Measurements from ENCODE around the gene RGS10. TPM values are rescaled to one million over a fixed set of nuclear protein-coding genes. Genes with fewer than 3 reads are reported as not detected.

The RGS10 gene
- total and polyA plus RNA-seq, 10 of the 15 experiments (the other 5 are each of a cell fraction or from before 2014, with no cell fraction given): 72.8 to 193 (median 127) TPM

DNA sequence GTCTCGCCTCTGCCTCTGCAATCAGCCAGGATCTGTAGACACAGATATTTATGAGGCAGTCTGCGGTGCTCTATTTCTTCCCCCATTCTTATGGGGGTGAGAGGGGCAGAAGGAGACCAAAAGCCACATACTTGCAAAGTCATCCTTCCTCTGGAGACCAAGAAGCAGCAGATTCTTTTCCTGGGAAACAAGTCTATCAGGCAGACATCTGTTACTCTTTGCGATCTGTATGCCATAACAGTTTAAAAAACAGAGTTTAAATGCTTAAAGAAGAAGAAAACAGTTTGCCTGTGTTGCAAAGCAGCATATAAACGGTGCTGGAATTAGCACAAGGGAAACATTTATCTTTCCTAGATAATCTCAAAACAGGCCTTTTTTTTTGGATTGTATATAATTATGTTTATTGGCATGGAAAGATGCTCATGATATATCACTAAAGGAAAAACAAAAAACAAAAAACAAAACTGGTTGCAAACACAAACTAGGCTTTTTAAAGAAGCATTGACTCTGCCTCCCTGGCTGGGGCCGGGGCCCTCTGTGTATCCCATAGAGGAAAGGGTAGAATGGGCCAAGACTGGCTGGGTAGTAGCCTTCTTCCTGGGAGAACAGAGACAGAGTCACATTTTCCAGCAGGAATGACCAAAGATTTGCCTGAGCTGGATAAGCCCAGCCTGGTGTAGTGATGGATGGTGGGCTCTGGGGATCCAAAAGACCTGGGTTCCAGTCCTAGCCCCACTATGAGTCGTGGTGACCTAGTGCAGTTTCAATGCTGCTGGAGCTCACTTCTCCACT, 50.4 kb downstream of the RGS10 start:
- ATAC-seq: no peak
- DNase-seq (ENCODE audit: low read depth, low spot score): no peak
- ChIA-PET RAD21 (ENCODE audit: unreplicated experiment) (no interaction called here), CTCF (interaction anchor here (0.6 kb wide), 1 partner anchor 290 kb away, joined by 3 read pairs; no protein-coding TSS in a partner anchor), POLR2A (no interaction called here), SMC1A (ENCODE audit: uncharacterized antibody, unreplicated experiment) (interaction anchor here (0.6 kb wide), 1 partner anchor 221 kb away, joined by 3 read pairs; no protein-coding TSS in a partner anchor)
- Histone ChIP-seq H3K36me3 (ENCODE audit: control insufficient read depth in 2 of 2, insufficient read depth in 2 of 2, low read length in 1 of 2) (no peaks in the 10 kb centered on the region; a peak in 1 of 4 replicates), H3K9me3 (replicated peaks; ENCODE audit: control insufficient read depth, insufficient read depth, low read length) (no peaks in the 10 kb centered on the region), H3K9ac (ENCODE audit: control insufficient read depth, insufficient read depth, low read length) (no peak overlapping the region), H3K27ac (ENCODE audit: control insufficient read depth, insufficient read depth) (no peak overlapping the region), H3K27me3 (replicated peaks in 1 of 2; ENCODE audit: control insufficient read depth in 2 of 2, insufficient read depth in 2 of 2, low read length in 1 of 2) (no peaks in the 10 kb centered on the region), H3K4me1 (ENCODE audit: control insufficient read depth, insufficient read depth, low read length) (peaks cover 17% of the 10 kb centered on the region), H2AFZ (ENCODE audit: control insufficient read depth, low read depth, low read length) (no peak overlapping the region), H3K79me2 (ENCODE audit: control insufficient read depth, insufficient read depth, low read length) (no peaks in the 10 kb centered on the region), H3K4me3 (no peak overlapping the region), H4K20me1 (ENCODE audit: control insufficient read depth, insufficient read depth) (no peaks in the 10 kb centered on the region), H3K4me2 (ENCODE audit: control insufficient read depth, insufficient read depth) (no peak overlapping the region)
- BruUV-seq (replicated peaks): no TSS peak
- no peak for TF ChIP-seq SPI1 (IDR thresholded peaks at IDR 0.05; ENCODE audit: borderline replicate concordance, insufficient read depth, low read depth, low read length)
- no peak for TF ChIP-seq IRF4 (IDR thresholded peaks at IDR 0.05; ENCODE audit: low read depth, low read length)
- TF ChIP-seq, protein P1, sequence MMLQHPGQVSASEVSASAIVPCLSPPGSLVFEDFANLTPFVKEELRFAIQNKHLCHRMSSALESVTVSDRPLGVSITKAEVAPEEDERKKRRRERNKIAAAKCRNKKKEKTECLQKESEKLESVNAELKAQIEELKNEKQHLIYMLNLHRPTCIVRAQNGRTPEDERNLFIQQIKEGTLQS (IDR thresholded peaks at IDR 0.05; ENCODE audit: borderline replicate concordance, extremely low read depth, low read depth, low read length): no peak
- TF ChIP-seq ELK1 (IDR thresholded peaks at IDR 0.05; ENCODE audit: low read depth, low read length): no peak
- TF ChIP-seq EZH2 (IDR thresholded peaks at IDR 0.05; ENCODE audit: borderline replicate concordance, control insufficient read depth, low read depth, low read length): no peak
- no peak for TF ChIP-seq CBFB (IDR thresholded peaks at IDR 0.05; ENCODE audit: low read depth)
- no peak for TF ChIP-seq POLR2AphosphoS5 (IDR thresholded peaks at IDR 0.05; ENCODE audit: low read length)
- TF ChIP-seq BCL11A (IDR thresholded peaks at IDR 0.05; ENCODE audit: low read depth, low read length): no peak
- TF ChIP-seq RELA (IDR thresholded peaks at IDR 0.05; ENCODE audit: borderline replicate concordance, partially characterized antibody): no peak
- no peak for TF ChIP-seq ZNF622 (IDR thresholded peaks at IDR 0.05)
- in situ Hi-C loops (cut with MboI) (loop anchor here (5.0 kb wide), 1 partner anchor 285 kb away; the partner anchor contains the start of gene GRK5), intact Hi-C loops (cut with micrococcal nuclease; ENCODE audit: unreplicated experiment) (no loop called here)
- no peak for FAIRE-seq
- WGBS (ENCODE audit: insufficient coverage, insufficient replicate concordance, low lambda C conversion rate, missing lambda C conversion rate): 80% methylated on average over 6 of the region's 6 CpGs
